BLaER1 treated with 17β-estradiol and CSF1 and Interleukin-3, amounts not matched to agents 10 nM and 100 nM (cell line): ENCODE data around the gene NGF.

Experiments
- H3K27ac ChIP-seq, 11 experiments: shearing (Covaris generic); formaldehyde crosslinking; 2 replicates each; pipeline ENCODE4 v1.8.1; 2022
- H3K27me3 ChIP-seq, 11 experiments: shearing (Covaris generic); formaldehyde crosslinking; 2 replicates each; pipeline ENCODE4 v1.8.1; 2022
- H3K36me3 ChIP-seq, 11 experiments: shearing (Covaris generic); formaldehyde crosslinking; 2 replicates each; pipeline ENCODE4 v1.8.1; 2022
- H3K4me1 ChIP-seq, 10 experiments: shearing (Covaris generic); formaldehyde crosslinking; 2 replicates each; pipeline ENCODE4 v1.8.1; 2022
- H3K4me2 ChIP-seq, 11 experiments: shearing (Covaris generic); formaldehyde crosslinking; 2 replicates each; pipeline ENCODE4 v1.8.1; 2022
- H3K4me3 ChIP-seq, 10 experiments: shearing (Covaris generic); formaldehyde crosslinking; 2 replicates each; pipeline ENCODE4 v1.8.1; 2022
- H3K9ac ChIP-seq, 11 experiments: shearing (Covaris generic); formaldehyde crosslinking; 2 replicates each; pipeline ENCODE4 v1.8.1; 2022
- H3K9me3 ChIP-seq, 11 experiments: shearing (Covaris generic); formaldehyde crosslinking; replicated peaks in 1 of 11; 2 replicates each; pipeline ENCODE4 v1.8.1; 2022
- H4K20me1 ChIP-seq, 11 experiments: shearing (Covaris generic); formaldehyde crosslinking; 2 replicates each; pipeline ENCODE4 v1.8.1; 2022
- Cebpa-rat ChIP-seq, 11 experiments: shearing (Covaris generic); IDR thresholded peaks; 2 replicates each; pipeline ENCODE4 v1.8.1; 2022

NGF gene

DNA sequence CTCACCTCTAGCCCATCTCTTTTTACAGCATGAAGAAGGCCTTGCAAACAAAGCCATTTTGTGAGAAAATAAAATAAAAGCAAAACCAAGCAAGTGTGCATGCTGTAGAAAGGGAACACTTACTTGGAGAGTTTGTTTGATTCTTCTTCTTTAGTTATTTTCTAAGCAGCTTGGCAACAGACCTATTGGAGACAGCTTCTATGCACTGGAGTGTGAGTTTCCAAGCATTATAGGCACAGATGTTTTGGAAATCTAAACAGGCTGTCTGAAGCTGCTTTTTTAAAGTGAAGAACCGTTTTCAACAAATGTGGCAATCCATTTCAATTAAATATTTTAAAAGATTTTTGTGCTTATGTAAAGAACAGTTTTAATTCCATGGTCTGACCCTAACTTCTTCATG, 76.6 kb downstream of the NGF start:
- no peak overlapping the region for H3K27ac ChIP-seq
- no peaks in the 10 kb centered on the region for H3K36me3 ChIP-seq
- H3K9ac ChIP-seq: no peak overlapping the region
- TF ChIP-seq Cebpa-rat (IDR thresholded peaks at IDR 0.05): no peak
- H3K9me3 ChIP-seq: peaks cover 17 to 29% (median 24%) of the 10 kb centered on the region in 11 experiments
- no peaks in the 10 kb centered on the region for H3K4me1 ChIP-seq
- H3K4me3 ChIP-seq: no peak overlapping the region
- no peaks in the 10 kb centered on the region for H4K20me1 ChIP-seq
- H3K27me3 ChIP-seq: no peaks in the 10 kb centered on the region
- H3K4me2 ChIP-seq: no peak overlapping the region

GRCh38 chr1:115258302-115258866, 79.7 kb downstream of the NGF start:
- no peak for TF ChIP-seq Cebpa-rat (IDR thresholded peaks at IDR 0.05)
- H3K4me1 ChIP-seq: no peaks in the 10 kb centered on the region
- no peaks in the 10 kb centered on the region for H4K20me1 ChIP-seq
- no peaks in the 10 kb centered on the region for H3K27me3 ChIP-seq
- H3K36me3 ChIP-seq: no peaks in the 10 kb centered on the region
- H3K9me3 ChIP-seq: peaks cover 17 to 29% (median 24%) of the 10 kb centered on the region in 11 experiments
- no peak overlapping the region for H3K4me3 ChIP-seq
- no peak overlapping the region for H3K4me2 ChIP-seq
- no peak overlapping the region for H3K9ac ChIP-seq
- H3K27ac ChIP-seq: no peak overlapping the region

DNA sequence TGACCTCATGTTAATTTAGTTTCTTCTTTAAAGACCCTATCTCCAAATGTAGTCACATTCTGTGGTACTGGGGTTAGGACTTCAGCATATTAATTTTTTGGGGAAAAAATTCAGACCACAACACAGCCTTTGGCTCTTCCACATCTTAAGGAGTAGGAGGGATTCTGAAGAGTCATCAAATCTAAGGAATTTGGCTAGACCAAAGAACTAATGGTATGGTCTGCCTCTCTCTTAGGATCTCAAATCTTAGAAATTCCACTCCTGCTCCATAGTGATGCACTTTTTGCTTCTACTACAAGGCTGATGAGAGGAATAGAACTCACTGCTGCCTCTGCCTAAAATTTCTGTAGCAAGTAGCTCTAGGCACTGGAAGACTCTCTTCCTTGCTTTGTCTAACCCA, 80.5 kb downstream of the NGF start:
- H3K4me1 ChIP-seq: no peaks in the 10 kb centered on the region
- no peak for TF ChIP-seq Cebpa-rat (IDR thresholded peaks at IDR 0.05)
- H3K9me3 ChIP-seq: peaks cover 17 to 29% (median 24%) of the 10 kb centered on the region in 11 experiments
- no peak overlapping the region for H3K4me2 ChIP-seq
- H3K27ac ChIP-seq: no peak overlapping the region
- no peaks in the 10 kb centered on the region for H3K27me3 ChIP-seq
- H3K36me3 ChIP-seq: no peaks in the 10 kb centered on the region
- no peaks in the 10 kb centered on the region for H4K20me1 ChIP-seq
- H3K9ac ChIP-seq: no peak overlapping the region
- H3K4me3 ChIP-seq: no peak overlapping the region

GRCh38 chr1:115255154-115255553, 82.9 kb downstream of the NGF start:
- Histone ChIP-seq H3K9ac (no peak overlapping the region), H3K4me1 (no peaks in the 10 kb centered on the region), H3K36me3 (no peaks in the 10 kb centered on the region), H3K27me3 (no peaks in the 10 kb centered on the region), H3K27ac (no peak overlapping the region), H3K4me3 (no peak overlapping the region), H3K4me2 (no peak overlapping the region), H3K9me3 (peaks cover 17 to 29% (median 24%) of the 10 kb centered on the region in 11 experiments), H4K20me1 (no peaks in the 10 kb centered on the region)
- no peak for TF ChIP-seq Cebpa-rat (IDR thresholded peaks at IDR 0.05)

DNA sequence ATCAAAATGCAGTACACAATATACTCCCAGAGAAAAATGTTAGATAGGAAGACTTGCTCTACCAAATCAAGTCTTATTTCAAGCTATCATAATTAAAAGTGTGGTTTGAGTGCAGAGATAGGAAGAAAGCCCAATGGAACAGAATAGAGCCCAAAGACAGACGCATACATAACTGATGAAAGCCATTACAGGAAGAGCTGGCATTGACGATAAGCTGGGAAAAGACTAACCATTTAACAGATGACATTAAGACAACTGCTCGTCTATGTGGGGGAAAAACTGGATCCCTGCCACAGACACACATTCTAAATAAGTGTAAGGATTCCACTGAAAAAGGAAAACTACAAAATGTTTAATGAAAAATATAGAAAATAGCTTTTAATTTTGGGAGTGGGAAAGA, 85.5 kb downstream of the NGF start:
- Histone ChIP-seq H3K27ac (no peak overlapping the region), H3K27me3 (no peaks in the 10 kb centered on the region), H3K9ac (no peak overlapping the region), H3K4me1 (no peaks in the 10 kb centered on the region), H3K36me3 (no peaks in the 10 kb centered on the region), H3K4me2 (no peak overlapping the region), H3K4me3 (no peak overlapping the region), H4K20me1 (no peaks in the 10 kb centered on the region), H3K9me3 (peaks cover 2 to 15% (median 5%) of the 10 kb centered on the region in 11 experiments; a peak in 19 of 22 replicates)
- TF ChIP-seq Cebpa-rat (IDR thresholded peaks at IDR 0.05): no peak

DNA sequence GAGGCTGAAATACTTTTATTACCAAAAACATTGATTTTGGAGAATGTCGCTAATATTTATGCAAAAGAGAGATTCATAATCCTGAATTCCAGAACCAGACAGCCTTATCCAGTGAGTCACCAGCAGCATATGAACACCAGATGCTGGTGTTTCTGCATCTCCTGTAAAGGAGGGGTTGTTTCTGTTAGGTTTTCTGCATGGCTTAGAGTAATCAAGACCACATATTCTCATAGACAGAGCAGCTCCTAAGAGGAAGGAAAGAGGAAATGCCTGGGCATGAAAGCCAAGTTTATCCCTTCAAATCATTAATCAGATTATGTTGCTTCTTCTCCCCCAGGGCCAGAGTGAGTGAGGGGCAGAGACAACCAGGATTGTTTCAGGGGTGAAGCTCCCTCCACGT, 86.2 kb downstream of the NGF start:
- TF ChIP-seq Cebpa-rat (IDR thresholded peaks at IDR 0.05): no peak
- Histone ChIP-seq H3K4me1 (no peaks in the 10 kb centered on the region), H3K9me3 (peaks cover 0 to 9% (median 0%) of the 10 kb centered on the region in 11 experiments; a peak in 1 of 22 replicates), H3K9ac (no peak overlapping the region), H3K36me3 (no peaks in the 10 kb centered on the region), H3K4me3 (no peak overlapping the region), H3K4me2 (no peak overlapping the region), H3K27me3 (no peaks in the 10 kb centered on the region), H3K27ac (no peak overlapping the region), H4K20me1 (no peaks in the 10 kb centered on the region)

GRCh38 chr1:115251340-115251748, 86.7 kb downstream of the NGF start:
- H3K36me3 ChIP-seq: no peaks in the 10 kb centered on the region
- no peaks in the 10 kb centered on the region for H3K27me3 ChIP-seq
- H3K4me1 ChIP-seq: no peaks in the 10 kb centered on the region
- H3K9ac ChIP-seq: no peak overlapping the region
- H3K27ac ChIP-seq: no peak overlapping the region
- H3K4me3 ChIP-seq: no peak overlapping the region
- TF ChIP-seq Cebpa-rat (IDR thresholded peaks at IDR 0.05): no peak
- H3K4me2 ChIP-seq: no peak overlapping the region
- peaks cover 0 to 9% (median under 1%) of the 10 kb centered on the region in 11 experiments; a peak in 5 of 22 replicates for H3K9me3 ChIP-seq
- H4K20me1 ChIP-seq: no peaks in the 10 kb centered on the region

DNA sequence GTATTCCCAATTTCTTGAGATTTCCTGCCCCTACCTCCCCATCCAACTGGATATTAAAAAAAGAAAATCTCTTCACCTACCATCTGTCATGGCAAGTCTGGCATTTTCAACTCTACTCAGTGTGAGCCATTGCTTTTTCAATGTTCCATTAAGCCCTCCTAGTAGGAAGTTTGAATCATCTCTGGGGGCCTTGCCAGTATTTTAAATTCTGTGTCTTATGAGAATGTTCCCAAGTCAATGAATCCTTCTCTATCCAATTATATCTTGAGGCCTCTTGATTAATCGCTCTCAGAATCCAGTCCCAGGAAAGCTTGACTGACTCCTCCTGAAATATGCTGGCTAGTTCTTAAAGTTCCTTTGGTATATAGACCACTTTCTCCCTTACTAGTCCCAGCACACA, 91.5 kb downstream of the NGF start:
- Histone ChIP-seq H3K4me2 (no peak overlapping the region), H3K27ac (no peak overlapping the region), H4K20me1 (no peaks in the 10 kb centered on the region), H3K36me3 (no peaks in the 10 kb centered on the region), H3K9me3 (peaks cover 0 to 27% (median 8%) of the 10 kb centered on the region in 11 experiments; a peak in 10 of 22 replicates), H3K9ac (no peak overlapping the region), H3K27me3 (no peaks in the 10 kb centered on the region), H3K4me3 (no peak overlapping the region), H3K4me1 (no peaks in the 10 kb centered on the region)
- TF ChIP-seq Cebpa-rat (IDR thresholded peaks at IDR 0.05): no peak

DNA sequence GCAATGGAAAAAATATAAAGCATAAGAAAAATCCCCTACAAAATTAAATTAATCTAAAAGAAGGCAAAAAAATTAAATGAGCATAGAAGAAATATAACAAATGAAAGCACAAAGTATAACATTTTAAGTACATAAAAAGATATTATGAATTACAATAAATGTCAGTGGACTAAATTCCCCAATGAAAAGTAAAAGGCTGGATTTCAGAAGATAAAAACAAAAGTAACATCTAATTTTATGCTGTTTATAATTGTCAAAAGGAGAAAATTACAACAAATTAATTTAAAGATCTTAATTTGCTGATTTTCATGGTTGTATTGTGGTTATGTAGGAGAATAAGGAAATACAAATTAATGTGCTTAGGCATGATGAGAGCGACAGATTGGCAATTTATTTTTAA, 92.8 kb downstream of the NGF start:
- no peak for TF ChIP-seq Cebpa-rat (IDR thresholded peaks at IDR 0.05)
- Histone ChIP-seq H3K9me3 (peaks cover 0 to 27% (median 8%) of the 10 kb centered on the region in 11 experiments; a peak in 10 of 22 replicates), H3K27me3 (no peaks in the 10 kb centered on the region), H3K9ac (no peak overlapping the region), H4K20me1 (no peaks in the 10 kb centered on the region), H3K4me1 (no peaks in the 10 kb centered on the region), H3K4me3 (no peak overlapping the region), H3K4me2 (no peak overlapping the region), H3K36me3 (no peaks in the 10 kb centered on the region), H3K27ac (no peak overlapping the region)

DNA sequence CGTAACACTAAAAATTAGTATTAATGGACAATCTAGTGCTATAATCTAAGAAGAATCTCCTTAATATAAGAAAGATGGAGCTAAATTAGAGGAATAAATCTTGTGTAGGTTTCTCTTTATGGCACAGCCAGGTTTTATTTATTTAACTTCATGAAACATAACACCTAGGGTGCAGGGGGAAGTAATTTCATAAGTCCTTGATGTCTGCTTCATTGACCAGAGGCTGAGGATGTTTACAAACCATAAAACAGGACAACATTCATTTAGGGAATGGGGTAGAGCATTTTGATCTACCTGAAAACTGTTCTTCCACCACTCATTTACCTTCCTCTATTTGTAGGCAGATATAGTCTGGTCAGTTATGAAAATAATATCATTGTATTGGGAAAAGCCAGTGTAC, 95.5 kb downstream of the NGF start:
- no peaks in the 10 kb centered on the region for H3K27me3 ChIP-seq
- H3K36me3 ChIP-seq: no peaks in the 10 kb centered on the region
- H3K9ac ChIP-seq: no peak overlapping the region
- no peak overlapping the region for H3K27ac ChIP-seq
- H3K4me3 ChIP-seq: no peak overlapping the region
- H3K9me3 ChIP-seq: peaks cover 0 to 19% (median 9%) of the 10 kb centered on the region in 11 experiments; a peak in 10 of 22 replicates
- H4K20me1 ChIP-seq: no peaks in the 10 kb centered on the region
- no peak overlapping the region for H3K4me2 ChIP-seq
- no peak for TF ChIP-seq Cebpa-rat (IDR thresholded peaks at IDR 0.05)
- no peaks in the 10 kb centered on the region; a peak in 1 of 20 replicates for H3K4me1 ChIP-seq
